ENCODE data around the gene EME2. TPM values are rescaled to one million over a fixed set of nuclear protein-coding genes. Genes with fewer than 3 reads are reported as not detected.

EME2 gene
- polyA plus RNA-seq, 3 donors, result 8.1 to 15.4 (median 11.1) TPM

GRCh38 chr16:1825381-1825863 lies 52.8 kb downstream of the EME2 start:
- no peak for DNase-seq (ENCODE audit: extremely low read depth in 1 of 11, low read depth in 9 of 11, low spot score in 4 of 11)

Other genes with a start within 250 kb of the EME2 start
- 10 to 100 TPM; 15.9 to 23.6 (median 22.6) TPM for gene TMEM204, start 239.1 kb upstream of the EME2 start, polyA plus RNA-seq (ENCODE audit: insufficient read length in 3 of 3)
- 10 to 100 TPM; 36.2 to 45.5 (median 44.1) TPM for gene IFT140, start 160.7 kb upstream of the EME2 start, polyA plus RNA-seq (ENCODE audit: insufficient read length in 3 of 3)
- 10 to 100 TPM; 20.0 to 30.0 (median 21.2) TPM for gene CRAMP1, start 160.4 kb upstream of the EME2 start, polyA plus RNA-seq (ENCODE audit: insufficient read length in 3 of 3)
- gene JPT2, start 94.5 kb upstream of the EME2 start, polyA plus RNA-seq (ENCODE audit: insufficient read length in 3 of 3), result 10 to 100 TPM; 75.6 to 82.4 (median 80.4) TPM
- gene MAPK8IP3, start 66.6 kb upstream of the EME2 start, polyA plus RNA-seq (ENCODE audit: insufficient read length in 3 of 3), result 10 to 100 TPM; 47.2 to 91.9 (median 57.6) TPM
- 10 to 100 TPM; 16.7 to 39.0 (median 37.8) TPM for gene NME3, start 1.3 kb upstream of the EME2 start, polyA plus RNA-seq (ENCODE audit: insufficient read length in 3 of 3)
- 10 to 100 TPM; 57.0 to 91.2 (median 74.7) TPM for gene MRPS34, start 324 bp downstream of the EME2 start, polyA plus RNA-seq (ENCODE audit: insufficient read length in 3 of 3)
- 10 to 100 TPM; 28.2 to 49.1 (median 46.0) TPM for gene SPSB3, start 9.8 kb downstream of the EME2 start, polyA plus RNA-seq (ENCODE audit: insufficient read length in 3 of 3)
- gene NUBP2, start 10.2 kb downstream of the EME2 start, polyA plus RNA-seq (ENCODE audit: insufficient read length in 3 of 3), result 10 to 100 TPM; 28.2 to 53.9 (median 51.0) TPM
- gene IGFALS, start 20.9 kb downstream of the EME2 start, polyA plus RNA-seq (ENCODE audit: insufficient read length in 3 of 3), result 1 to 10 TPM; 1.4 to 4.0 (median 2.1) TPM
- gene HAGH, start 54.0 kb downstream of the EME2 start, polyA plus RNA-seq (ENCODE audit: insufficient read length in 3 of 3), result 10 to 100 TPM; 31.3 to 43.8 (median 42.3) TPM
- gene FAHD1, start 54.4 kb downstream of the EME2 start, polyA plus RNA-seq (ENCODE audit: insufficient read length in 3 of 3), result 10 to 100 TPM; 36.4 to 44.8 (median 37.8) TPM
- gene MEIOB, start 99.4 kb downstream of the EME2 start, polyA plus RNA-seq (ENCODE audit: insufficient read length in 3 of 3), result 1 to 10 TPM in 2 of 3 donors, under 1 TPM in 1; 0.83 to 2.1 (median 1.3) TPM
- under 1 TPM; 0.20 to 0.32 (median 0.27) TPM for gene HS3ST6, start 145.6 kb downstream of the EME2 start, polyA plus RNA-seq (ENCODE audit: insufficient read length in 3 of 3)
- 10 to 100 TPM; 62.1 to 73.9 (median 67.3) TPM for gene MSRB1, start 170.4 kb downstream of the EME2 start, polyA plus RNA-seq (ENCODE audit: insufficient read length in 3 of 3)
- gene RPL3L, start 181.9 kb downstream of the EME2 start, polyA plus RNA-seq (ENCODE audit: insufficient read length in 3 of 3), result under 1 TPM; 0.16 to 0.23 (median 0.17) TPM
- 100 to 1,000 TPM; 121 to 154 (median 124) TPM for gene NDUFB10, start 186.7 kb downstream of the EME2 start, polyA plus RNA-seq (ENCODE audit: insufficient read length in 3 of 3)
- gene RPS2, start 192.0 kb downstream of the EME2 start, polyA plus RNA-seq (ENCODE audit: insufficient read length in 3 of 3), result 1,000 to 10,000 TPM; 1,794 to 2,026 (median 1,887) TPM
- gene RNF151, start 194.0 kb downstream of the EME2 start, polyA plus RNA-seq (ENCODE audit: insufficient read length in 3 of 3), result under 1 TPM in 1 of 3 donors, not detected in 2; 0.13 TPM
- gene TBL3, start 199.2 kb downstream of the EME2 start, polyA plus RNA-seq (ENCODE audit: insufficient read length in 3 of 3), result 10 to 100 TPM; 28.6 to 44.0 (median 41.6) TPM
- gene NOXO1, start 208.7 kb downstream of the EME2 start, polyA plus RNA-seq (ENCODE audit: insufficient read length in 3 of 3), result 1 to 10 TPM in 2 of 3 donors, under 1 TPM in 1; 0.61 to 1.6 (median 1.1) TPM
- 10 to 100 TPM; 21.5 to 31.4 (median 26.9) TPM for gene GFER, start 211.4 kb downstream of the EME2 start, polyA plus RNA-seq (ENCODE audit: insufficient read length in 3 of 3)
- 1 to 10 TPM; 1.6 to 2.6 (median 1.9) TPM for gene SYNGR3, start 217.2 kb downstream of the EME2 start, polyA plus RNA-seq (ENCODE audit: insufficient read length in 3 of 3)
- 10 to 100 TPM; 16.6 to 28.6 (median 27.3) TPM for gene ZNF598, start 237.0 kb downstream of the EME2 start, polyA plus RNA-seq (ENCODE audit: insufficient read length in 3 of 3)
- 10 to 100 TPM in 1 of 3 donors, 1 to 10 TPM in 2; 3.8 to 12.4 (median 8.2) TPM for gene NPW, start 247.0 kb downstream of the EME2 start, polyA plus RNA-seq (ENCODE audit: insufficient read length in 3 of 3)

Measured in renal cortex interstitium (tissue), 11 donors.